HTERT RPE-1 (cell line): ENCODE results near the gene RAB40C.

Source experiments
- in situ Hi-C: fragments of 300-500 bp; cut with MboI; formaldehyde crosslinking; loops from 4 replicates; pipeline ENCODE4 v1.14.3; 2020; ENCODE audit warnings: low sequenced_read_pairs

Gene RAB40C

GRCh38 chr16:675884-676564, 86.2 kb downstream of the RAB40C start:
- in situ Hi-C loops: no loop called here

- in situ Hi-C loops: no loop called here
Observed at GRCh38 chr16:676565-676902, 86.7 kb downstream of the RAB40C start.

- in situ Hi-C loops: no loop called here
Observed at GRCh38 chr16:676913-677312, 87.0 kb downstream of the RAB40C start.

- in situ Hi-C loops: no loop called here
Observed at GRCh38 chr16:677316-678190, 87.7 kb downstream of the RAB40C start.

GRCh38 chr16:678209-678857, 88.5 kb downstream of the RAB40C start:
- in situ Hi-C loops: no loop called here
